HG02610 (cell line): Measurements from ENCODE around the gene TTLL12.
"Not testable (repeated sequence)": the region's sequence is repeated elsewhere in the genome, so short reads cannot be mapped to it uniquely, and the experiment has no call there.

ENCODE experiments used
- ATAC-seq: cut with Tn5 transposase; IDR thresholded peaks from one replicate; pipeline ENCODE4 v1.9.1; 2021; ENCODE audit warnings: mild to moderate bottlenecking, moderate library complexity; ENCODE audit not compliant: unreplicated experiment

The TTLL12 gene

DNA sequence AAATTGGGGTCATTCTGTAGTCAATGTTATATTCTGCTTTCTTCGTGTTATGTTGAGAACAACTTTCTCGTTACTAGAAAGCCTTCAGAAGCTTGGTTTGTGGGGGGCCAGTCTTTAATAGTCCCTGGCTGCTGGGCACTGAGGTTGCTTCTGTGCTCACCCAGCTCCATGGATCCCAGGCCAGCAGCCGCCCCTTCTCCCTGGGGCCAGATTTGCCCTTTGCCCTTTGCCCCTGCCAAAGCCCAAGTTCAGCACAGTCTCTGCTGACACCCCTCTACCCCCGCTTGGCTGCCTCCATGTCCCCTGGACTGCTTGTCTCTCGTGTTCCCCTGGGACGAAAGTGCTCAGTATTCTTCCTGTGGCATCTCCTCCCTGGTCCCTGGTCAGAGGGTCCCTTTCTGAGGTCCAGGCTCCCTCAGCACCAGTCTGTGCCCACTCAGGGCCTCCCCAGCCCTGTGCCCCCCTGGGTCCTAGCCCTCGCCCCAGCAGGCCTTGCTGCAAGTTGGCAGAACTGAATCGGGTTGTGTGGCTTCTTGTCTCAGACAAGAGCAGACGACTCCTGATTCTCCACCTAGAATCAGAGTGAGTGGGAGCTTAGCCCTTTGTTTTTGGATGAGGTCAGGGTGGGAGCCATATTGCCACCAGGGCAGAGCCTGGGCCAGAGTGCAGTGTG, 28.9 kb downstream of the TTLL12 start:
- no peak for ATAC-seq

GRCh38 chr22:43156413-43156812, 30.5 kb downstream of the TTLL12 start:
- no peak for ATAC-seq

- no peak for ATAC-seq
Observed at GRCh38 chr22:43155789-43156188, 31.1 kb downstream of the TTLL12 start.

DNA sequence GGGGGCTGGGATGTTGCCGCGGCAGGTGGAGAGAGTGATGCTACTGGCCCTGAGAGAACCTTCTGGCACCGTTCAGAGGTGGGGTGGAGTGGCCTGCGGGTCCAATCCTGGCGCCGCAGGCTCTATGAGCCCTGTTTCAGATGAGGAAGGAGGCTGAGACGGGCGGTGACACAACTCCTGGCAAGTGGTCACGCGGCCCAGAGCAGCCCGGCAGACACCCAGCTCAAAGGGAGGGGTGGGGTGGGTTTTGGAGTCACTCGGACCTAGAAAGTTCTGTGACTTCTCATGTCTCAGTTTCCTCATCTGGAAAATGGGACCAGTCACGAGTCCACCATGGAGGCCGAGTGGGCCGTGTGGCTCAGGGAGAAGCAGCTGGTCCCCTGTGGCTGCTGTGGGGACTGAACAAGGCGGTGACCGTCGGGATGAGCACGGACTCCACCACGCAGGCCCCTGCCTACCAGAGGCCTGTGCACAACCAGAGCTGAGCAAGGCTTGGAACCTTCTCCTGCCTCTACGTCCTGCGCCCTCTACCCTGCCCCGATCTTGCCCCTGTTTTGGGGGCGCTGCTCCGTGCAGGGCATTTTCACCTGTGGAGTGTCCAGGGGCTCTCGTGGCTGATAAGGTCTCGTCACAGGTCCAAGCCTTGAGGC, 31.9 kb downstream of the TTLL12 start:
- ATAC-seq, result no peak

- ATAC-seq, result no peak
Observed at GRCh38 chr22:43153899-43154298, 33.0 kb downstream of the TTLL12 start.

DNA sequence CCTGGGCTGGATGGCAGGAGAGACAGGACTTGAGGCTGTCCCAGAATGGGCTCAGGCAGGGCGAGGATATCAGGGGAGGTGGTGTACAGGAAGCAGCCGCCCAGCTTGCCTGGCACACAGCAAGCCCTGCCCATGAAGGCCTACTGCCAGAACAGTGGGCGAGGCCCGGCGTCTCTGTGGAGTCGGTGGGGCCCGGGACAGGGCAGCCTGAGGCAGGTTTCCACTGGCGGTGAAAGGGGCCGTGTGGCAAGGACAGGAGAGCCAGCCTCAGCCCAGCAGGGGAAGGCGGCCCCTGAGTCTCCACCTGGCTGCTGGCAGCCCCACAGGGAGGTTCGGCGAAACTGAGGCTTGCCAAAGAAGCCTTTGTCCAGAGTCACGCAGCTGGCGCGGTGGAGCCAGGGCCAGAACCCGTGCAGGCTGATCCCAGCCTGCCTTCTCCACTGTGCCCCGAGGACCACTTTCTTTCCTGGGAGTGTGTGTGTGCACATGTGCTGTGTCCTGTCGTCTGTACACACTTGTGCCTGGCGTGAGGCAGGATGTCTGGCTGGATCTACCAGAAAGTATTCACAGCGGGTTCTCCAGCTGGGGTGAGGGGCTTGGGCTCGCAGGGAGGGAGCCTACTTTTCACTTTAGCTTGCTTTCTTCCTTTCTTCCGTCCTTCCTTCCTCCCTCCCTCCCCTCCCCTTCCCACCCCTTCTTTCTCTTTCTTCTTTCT, 34.4 kb downstream of the TTLL12 start:
- ATAC-seq, result no peak

DNA sequence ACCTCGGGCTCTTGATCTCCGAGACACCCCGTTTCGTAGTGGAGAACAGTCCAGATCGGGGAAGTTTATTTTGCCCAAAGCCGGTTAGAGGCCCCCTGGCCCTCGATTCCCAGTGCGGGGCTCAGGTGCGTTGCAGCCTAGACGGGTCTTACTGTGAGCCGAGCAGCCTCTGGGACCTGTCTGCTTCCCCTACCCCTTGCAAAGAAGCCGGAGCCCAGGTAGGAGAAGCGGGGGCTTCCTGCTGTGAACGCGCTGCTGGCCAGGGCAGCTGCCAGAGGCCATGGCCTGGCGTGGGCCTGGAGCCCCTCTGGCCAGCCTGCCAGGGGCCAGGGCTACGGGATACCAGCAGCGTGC, 35.0 kb downstream of the TTLL12 start:
- ATAC-seq, result no peak

DNA sequence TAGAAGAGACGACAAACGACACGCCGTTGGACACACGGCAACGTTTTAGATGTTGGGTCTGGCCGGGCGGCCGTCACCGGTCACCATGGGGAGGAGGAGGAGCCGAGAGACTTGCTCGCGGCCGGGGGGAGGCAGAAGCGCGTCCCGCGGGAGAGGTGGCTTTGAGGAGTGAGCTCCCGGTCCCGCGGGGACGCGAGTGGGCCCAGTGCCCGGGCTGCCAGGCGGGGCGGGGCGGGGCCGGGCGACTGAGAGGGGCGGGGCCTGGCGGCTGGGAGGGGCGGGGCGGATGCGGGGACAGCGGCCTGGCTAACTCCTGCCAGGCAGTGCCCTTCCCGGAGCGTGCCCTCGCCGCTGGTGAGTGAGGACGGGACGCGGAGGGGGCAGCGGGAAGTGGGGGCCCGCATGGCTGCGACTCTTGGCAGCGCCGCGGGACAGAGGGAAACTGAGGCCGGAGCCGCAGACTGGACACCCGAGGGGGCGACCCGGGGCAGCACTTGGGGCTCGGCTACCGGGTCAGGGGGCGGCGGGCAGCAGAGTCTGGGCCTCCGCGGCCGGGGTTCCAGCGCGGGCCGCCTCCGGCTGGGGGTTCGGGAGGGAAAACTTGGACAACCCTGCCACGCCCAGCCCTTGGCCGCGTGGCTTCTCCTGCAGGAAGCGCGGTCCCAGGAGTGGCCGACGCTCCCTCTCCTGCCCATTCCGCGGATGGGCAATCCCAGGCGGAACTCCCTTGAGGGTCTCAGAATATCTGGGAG, 35.5 kb downstream of the TTLL12 start, which contains the start of gene TSPO:
Gene TSPO (plus strand): TSS at position 309 of the 752 bp plus-strand sequence. CDS start 7,680 bp downstream, outside the sequence.
- ATAC-seq, result no peak

- no peak for ATAC-seq
Observed at GRCh38 chr22:43150731-43151206, 36.2 kb downstream of the TTLL12 start.

DNA sequence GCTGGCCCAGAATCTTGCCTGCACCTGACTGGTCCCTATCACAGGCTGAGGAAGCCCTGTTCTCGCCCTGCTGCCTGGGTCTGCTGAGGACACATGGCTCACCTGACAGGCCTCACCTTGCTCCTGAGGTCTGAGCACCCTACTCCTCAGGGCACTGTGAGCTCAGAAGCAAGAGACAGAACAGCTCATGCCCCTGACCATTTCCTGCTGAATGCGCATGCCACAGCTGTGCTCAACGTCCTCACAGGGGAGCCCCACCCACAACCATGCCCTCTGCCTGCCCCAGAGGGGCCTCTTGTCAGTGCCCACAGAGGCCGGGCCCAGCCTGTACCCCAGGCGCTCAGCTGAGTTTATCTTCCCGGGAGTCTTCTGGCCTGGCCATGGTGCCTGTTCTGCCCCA, 38.4 kb downstream of the TTLL12 start:
- no peak for ATAC-seq

DNA sequence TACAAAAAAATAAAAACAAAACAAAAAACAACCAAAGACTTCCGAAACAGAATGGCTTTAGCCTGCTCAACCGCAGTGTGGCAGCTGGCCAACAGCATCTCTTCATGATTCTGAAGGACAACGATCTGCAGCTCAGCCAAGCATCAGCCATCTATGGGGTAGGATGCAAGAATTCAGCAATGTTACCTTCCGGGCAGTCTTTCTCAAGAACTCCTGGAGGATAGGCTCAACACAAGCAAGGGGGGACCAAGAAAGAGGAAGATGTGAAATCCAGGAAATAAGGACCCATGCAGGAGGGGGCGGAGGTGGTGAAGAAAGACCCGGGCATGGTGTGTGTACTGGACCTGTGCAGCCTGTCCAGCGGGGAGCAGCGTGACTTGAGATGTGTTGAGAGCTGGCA, 39.1 kb downstream of the TTLL12 start:
- no peak for ATAC-seq

DNA sequence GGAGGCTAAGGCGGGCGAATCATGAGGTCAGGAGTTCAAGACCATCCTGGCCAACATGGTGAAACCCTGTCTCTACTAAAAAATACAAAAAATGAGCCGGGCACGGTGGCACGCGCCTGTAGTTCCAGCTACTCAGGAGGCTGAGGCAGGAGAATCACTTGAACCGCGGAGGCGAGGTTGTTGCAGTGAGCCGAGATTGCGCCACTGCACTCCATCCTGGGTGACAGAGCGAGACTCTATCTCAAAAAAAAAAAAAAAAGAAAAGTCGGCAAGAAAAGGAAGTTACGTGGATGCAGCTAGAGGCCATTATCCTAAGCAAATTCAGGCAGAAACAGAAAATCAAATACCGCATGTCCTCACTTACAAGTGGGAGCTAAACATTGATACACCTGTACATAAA, 40.6 kb downstream of the TTLL12 start:
- ATAC-seq, result not testable (repeated sequence)

DNA sequence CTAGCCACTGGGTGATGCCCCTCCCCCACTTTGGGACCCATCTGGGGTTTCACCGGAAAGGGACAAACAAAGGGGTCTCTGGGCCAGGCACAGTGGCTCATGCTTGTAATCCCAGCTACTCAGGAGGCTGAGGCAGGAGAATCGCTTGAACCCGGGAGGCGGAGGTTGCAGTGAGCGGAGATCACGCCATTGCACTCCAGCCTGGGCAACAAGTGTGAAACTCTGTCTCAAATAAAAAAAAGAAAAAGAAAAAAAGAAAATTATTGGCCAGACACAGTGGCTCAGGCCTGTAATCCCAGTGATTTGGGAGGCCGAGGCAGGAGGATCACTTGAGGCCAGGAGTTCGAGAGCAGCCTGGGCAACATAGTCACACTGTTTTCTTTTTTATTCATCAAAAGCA, 41.6 kb downstream of the TTLL12 start:
- ATAC-seq, result not testable (repeated sequence)

- ATAC-seq, result no peak
Observed at GRCh38 chr22:43144949-43145348, 42.0 kb downstream of the TTLL12 start.

DNA sequence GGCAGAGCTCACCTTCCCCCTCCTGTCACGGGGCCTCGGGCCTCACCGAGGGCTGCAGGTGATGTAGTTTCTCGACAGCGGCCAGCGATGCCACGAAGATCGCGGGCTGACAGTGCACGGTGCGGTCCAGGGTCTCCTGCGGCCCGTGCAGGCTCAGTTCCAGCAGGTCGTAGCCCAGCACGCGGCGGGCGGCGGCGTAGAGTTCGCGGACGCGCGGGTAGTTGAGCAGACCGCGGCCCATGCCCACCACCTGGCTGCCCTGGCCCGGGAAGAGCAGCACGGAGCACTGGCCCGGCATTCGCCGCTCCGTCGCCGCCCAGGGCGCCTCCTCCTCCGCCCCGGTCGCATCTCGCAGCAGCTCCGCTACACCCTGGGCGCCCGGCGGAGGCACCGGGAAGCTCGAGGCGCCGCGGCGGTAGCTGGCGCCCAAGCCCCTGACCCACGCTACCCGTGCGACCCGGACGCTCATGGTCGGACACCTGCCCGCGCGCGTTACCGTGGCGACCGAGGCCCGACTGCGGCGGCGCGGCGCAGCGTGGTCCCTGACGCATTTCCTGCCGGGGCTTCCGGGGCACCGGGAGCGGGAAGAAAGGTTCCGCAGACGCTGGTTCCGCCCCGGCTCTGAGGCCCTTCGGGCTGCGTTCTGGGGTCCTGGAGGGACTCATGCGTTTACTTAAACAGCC, 43.9 kb downstream of the TTLL12 start, which contains the start of gene MCAT:
Gene MCAT (minus strand): TSS at position 519 of the 683 bp plus-strand sequence. CDS start 50 bp downstream, at position 469.
- ATAC-seq, result peak; percentile 73

- ATAC-seq, result no peak
Observed at GRCh38 chr22:43136801-43137200, 50.1 kb downstream of the TTLL12 start.

- no peak for ATAC-seq
Observed at GRCh38 chr22:43136255-43136654, 50.7 kb downstream of the TTLL12 start.

GRCh38 chr22:43135565-43135964, 51.4 kb downstream of the TTLL12 start:
- no peak for ATAC-seq

DNA sequence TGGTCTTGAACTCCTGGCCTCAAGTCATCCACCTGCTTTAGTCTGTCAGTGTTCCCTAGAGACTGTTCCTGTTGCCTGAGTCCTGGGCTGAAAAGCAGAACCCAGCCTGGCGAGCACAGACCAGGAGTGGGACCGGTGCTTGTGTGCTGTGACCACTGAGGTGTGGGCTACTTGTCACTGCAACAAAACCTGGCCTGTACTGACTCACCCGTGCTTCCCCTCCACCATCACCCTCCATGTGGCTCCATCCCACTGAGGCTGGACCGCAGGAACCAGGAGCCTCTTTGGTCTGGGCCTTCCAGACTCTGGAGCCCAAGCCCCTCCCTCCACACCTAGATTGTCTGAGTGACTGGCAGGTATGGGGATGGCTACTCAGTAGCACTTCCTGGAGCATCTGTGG, 52.4 kb downstream of the TTLL12 start:
- ATAC-seq, result no peak

DNA sequence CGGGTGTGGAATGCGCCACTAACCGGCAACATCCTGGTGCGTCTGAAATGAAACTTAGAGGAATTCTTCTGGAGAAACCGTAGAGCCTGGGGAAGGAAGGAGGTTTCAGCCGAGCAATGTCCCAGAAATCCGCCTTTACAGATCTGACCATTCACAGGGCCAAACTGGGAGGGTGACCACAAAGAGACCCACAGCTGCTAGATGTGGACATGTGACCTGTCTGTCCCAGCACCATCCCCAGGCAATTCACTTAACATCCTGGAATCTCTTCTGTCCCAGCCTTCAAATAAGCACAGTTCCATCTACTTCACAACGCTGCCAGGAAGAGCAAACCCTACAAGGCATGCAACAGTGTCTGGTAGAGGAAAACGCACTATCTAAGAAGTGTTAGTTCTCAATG, 53.5 kb downstream of the TTLL12 start:
- ATAC-seq, result no peak
